Measurements from ENCODE around the gene BANF2.

GRCh38 chr20:17762243-17762872 lies 62.6 kb downstream of the BANF2 start:
- TF ChIP-seq EZH2 (IDR thresholded peaks at IDR 0.05; ENCODE audit: borderline replicate concordance, insufficient read depth, low read length, poor library complexity, severe bottlenecking) (no peak), EP300 (conservative IDR thresholded peaks at IDR 0.05; ENCODE audit: poor library complexity, severe bottlenecking) (no peak), CTCF (IDR thresholded peaks at IDR 0.05; ENCODE audit: poor library complexity, severe bottlenecking) (no peak), TAF1 (IDR thresholded peaks at IDR 0.05; ENCODE audit: low read depth) (no peak), REST (IDR thresholded peaks at IDR 0.05; ENCODE audit: borderline replicate concordance) (no peak)

Measured in neural cell (in vitro differentiated cells).